HG03571 (cell line): ENCODE measurements around the gene DNAH6.
"Not testable (repeated sequence)": the region's sequence is repeated elsewhere in the genome, so short reads cannot be mapped to it uniquely, and the experiment has no call there.

Experiments used
- ATAC-seq: cut with Tn5 transposase; IDR thresholded peaks from one replicate; pipeline ENCODE4 v1.9.1; 2021; ENCODE audit not compliant: unreplicated experiment

Gene DNAH6

GRCh38 chr2:84735389-84735788 is 219.1 kb downstream of the DNAH6 start:
- no peak for ATAC-seq

- ATAC-seq = peak; percentile 95
Measured at GRCh38 chr2:84741182-84741822, 225.0 kb downstream of the DNAH6 start.

- no peak for ATAC-seq
Measured at GRCh38 chr2:84748341-84748740, 232.0 kb downstream of the DNAH6 start.

- no peak for ATAC-seq
Measured at GRCh38 chr2:84749442-84749841, 233.1 kb downstream of the DNAH6 start.

- ATAC-seq = no peak
Measured at GRCh38 chr2:84755096-84755495, 238.8 kb downstream of the DNAH6 start.

- no peak for ATAC-seq
Measured at GRCh38 chr2:84757648-84758047, 241.3 kb downstream of the DNAH6 start.

- no peak for ATAC-seq
Measured at GRCh38 chr2:84766791-84767190, 250.5 kb downstream of the DNAH6 start.

- ATAC-seq = no peak
Measured at GRCh38 chr2:84768840-84769239, 252.5 kb downstream of the DNAH6 start.

GRCh38 chr2:84770280-84770679 is 254.0 kb downstream of the DNAH6 start:
- ATAC-seq = no peak

GRCh38 chr2:84771251-84771650 is 255.0 kb downstream of the DNAH6 start:
- ATAC-seq = no peak

- ATAC-seq = not testable (repeated sequence)
Measured at GRCh38 chr2:84773562-84773961, 257.3 kb downstream of the DNAH6 start.

GRCh38 chr2:84776011-84776410 is 259.7 kb downstream of the DNAH6 start:
- no peak for ATAC-seq

GRCh38 chr2:84778911-84779690 is 262.8 kb downstream of the DNAH6 start:
- ATAC-seq = no peak

GRCh38 chr2:84779781-84780180 is 263.5 kb downstream of the DNAH6 start:
- ATAC-seq = no peak

GRCh38 chr2:84781942-84782716 is 265.8 kb downstream of the DNAH6 start:
- ATAC-seq = no peak

GRCh38 chr2:84782717-84783442 is 266.6 kb downstream of the DNAH6 start:
- ATAC-seq = no peak

GRCh38 chr2:84785950-84786349 is 269.7 kb downstream of the DNAH6 start:
- no peak for ATAC-seq

GRCh38 chr2:84786601-84787000 is 270.3 kb downstream of the DNAH6 start:
- no peak for ATAC-seq

GRCh38 chr2:84788027-84788426 is 271.7 kb downstream of the DNAH6 start:
- no peak for ATAC-seq

GRCh38 chr2:84788498-84788897 is 272.2 kb downstream of the DNAH6 start:
- ATAC-seq = no peak

- no peak for ATAC-seq
Measured at GRCh38 chr2:84792856-84793522, 276.7 kb downstream of the DNAH6 start.
